HG02571 (cell line): ENCODE results near the gene ETFA.

Experiments
- ATAC-seq: cut with Tn5 transposase; IDR thresholded peaks from one replicate; pipeline ENCODE4 v1.9.1; 2021; ENCODE audit warnings: mild to moderate bottlenecking, moderate library complexity; ENCODE audit not compliant: unreplicated experiment

The ETFA gene

DNA sequence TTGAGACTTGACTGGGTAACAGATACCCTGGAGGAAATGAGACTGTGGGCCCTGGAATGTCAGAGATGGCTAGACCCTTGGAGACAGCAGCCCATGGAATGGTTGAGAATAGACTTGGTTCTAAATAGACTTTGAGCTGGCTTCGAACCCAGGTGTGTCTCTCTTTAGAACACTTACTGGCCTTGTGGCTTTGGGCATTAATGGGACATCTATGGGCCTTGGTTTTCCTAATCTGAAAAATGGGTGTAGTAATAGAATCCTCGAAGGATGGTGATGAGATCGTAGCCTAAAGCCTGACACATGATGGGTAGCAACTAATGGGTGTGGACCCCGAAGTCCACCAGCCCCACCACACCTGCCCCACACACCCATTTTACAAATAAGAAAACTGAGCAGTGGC, 132.2 kb downstream of the ETFA start:
- ATAC-seq, result no peak

DNA sequence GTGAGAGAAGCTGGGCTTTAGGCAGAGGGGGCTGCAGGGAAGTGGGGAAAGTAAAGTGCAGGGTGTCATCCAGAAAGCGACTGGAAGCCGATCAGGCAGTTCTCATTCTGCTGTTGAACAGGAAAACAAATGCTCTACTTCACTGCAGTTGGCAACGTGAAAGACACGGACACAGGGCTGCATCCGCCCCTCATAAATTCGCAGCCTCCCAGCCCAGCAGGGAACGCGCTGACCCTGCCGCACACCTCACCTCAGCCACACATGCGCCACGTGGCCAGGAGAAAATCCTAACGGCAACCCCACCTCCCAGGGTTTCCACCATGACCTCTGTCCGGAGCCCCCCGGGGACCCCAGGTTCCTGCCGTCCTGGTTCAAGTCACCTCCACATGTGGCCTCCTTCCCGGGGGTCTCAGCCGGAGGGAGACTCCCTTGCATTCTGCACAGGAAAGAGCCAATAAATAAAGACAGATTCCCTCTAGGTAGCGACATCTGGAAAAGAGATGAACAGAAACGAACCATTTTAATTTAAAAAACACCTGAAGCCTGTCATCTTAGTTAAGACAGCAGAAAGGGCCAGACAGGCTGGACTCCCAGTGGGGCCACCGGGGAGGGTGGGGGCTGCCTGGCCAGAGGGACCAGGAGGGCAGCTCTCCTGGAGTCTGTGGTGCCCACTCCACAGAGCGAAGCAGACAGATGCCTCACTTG, 132.8 kb downstream of the ETFA start:
- ATAC-seq, result no peak

DNA sequence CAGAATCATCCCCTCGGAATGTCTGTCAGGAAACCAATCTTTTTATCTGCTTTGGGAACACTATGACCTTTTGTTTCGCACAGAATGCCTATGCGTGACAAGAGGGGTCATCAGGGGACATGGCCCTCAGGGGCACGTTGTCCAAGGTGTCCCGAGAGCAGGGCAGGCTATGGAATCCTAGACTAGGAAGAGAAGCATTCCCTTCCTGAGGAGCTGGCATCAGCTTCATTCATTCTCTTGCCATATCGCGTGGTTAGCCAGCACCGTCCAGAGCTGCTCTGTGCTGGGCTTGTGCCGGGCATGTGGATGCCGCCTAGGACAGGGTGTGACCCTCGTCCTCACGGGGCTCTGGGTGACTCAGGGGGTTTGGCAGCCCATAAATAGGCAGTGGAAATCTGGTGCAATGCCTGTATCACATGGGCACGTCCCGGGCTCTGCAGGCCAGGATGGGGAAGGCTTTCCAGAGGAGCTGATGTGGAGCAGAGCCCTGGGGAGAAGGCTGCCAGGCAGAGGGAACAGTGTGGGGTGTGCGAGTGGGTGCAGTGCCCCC, 133.7 kb downstream of the ETFA start:
- ATAC-seq, result no peak

DNA sequence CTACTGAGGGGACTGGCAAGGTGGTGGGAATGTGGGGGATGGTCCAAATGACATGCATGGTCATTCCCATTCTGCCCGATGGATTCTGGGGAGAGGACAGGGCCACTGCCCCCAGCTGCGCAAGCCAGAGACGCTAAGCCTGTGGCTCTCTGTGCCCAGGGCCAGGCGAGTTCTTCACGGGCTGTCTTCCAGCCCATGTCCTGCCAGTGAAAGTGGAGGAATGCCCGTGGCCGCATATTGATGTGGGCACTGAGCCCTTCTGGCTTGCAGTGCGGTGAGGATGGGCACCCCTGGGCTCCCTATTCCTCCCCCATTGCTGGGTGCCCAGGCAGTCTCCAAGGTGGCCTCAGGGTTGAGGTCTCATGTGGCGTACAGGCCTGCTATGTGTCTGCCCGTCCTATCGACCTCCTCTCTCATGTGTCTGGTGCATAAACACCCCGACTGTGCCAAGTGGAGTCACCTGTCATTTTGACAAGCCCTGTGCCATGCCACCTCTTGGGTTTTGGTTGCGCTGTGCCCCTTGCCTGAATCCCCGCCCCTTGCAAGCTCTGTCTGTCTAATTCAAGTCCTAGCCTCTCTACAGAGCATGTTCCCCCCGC, 134.7 kb downstream of the ETFA start:
- no peak for ATAC-seq

DNA sequence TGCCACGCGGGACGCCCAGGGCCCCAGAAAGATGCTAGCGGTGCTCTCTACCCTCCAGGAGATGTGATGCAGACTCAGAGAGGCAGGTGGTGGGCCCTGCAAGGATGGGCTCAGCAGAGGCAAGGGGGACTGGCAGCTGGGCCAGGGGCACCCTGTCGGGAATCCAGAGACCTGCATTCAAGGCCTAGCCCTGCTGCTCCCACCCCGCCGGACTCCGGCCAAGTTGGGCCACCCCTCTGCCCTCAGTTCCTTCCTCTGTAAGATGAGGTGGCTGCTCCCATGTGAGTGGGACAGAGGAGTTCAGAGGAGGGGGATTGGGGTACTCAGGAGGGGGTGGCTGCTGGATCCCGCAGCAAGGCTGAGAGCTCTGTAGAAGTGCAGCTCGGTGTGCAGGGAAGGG, 135.2 kb downstream of the ETFA start:
- no peak for ATAC-seq

DNA sequence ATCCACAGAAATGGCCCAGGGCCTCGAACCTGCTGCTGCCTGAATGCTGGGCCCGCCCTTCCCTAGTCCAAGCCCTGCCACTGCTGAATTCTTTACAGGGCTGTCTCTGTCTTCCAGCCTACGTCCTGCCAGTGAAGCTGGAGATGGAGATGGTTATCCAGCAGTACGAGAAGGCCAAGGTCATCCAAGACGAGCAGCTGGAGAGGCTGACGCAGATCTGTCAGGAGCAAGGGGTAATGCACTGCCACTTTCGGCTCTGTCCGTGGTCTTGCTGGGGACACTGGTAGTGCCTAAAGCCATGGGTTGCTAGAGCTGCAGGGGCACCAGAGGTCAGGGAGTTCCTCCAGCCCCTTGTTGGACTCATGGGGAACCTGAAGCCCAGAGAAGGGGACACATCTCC, 135.8 kb downstream of the ETFA start:
- ATAC-seq, result no peak

DNA sequence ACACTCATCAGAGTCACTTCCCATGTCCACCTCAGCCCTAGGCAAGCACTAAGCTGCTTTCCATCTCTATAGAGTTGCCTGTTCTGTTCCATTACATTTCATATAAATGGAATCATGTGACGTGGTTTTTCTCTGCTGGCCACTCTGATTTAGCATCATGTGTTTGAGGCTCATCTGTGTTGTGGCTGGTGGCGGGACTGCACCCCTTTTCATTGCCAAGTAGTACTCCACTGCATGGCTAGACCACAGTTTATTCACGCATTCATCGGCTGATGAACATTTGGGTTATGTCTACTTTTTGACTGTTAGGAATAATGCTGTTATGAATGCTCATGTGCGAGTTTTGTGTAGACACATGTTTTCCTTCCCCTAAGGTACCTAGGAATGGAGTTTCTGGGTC, 136.6 kb downstream of the ETFA start:
- ATAC-seq, result no peak

DNA sequence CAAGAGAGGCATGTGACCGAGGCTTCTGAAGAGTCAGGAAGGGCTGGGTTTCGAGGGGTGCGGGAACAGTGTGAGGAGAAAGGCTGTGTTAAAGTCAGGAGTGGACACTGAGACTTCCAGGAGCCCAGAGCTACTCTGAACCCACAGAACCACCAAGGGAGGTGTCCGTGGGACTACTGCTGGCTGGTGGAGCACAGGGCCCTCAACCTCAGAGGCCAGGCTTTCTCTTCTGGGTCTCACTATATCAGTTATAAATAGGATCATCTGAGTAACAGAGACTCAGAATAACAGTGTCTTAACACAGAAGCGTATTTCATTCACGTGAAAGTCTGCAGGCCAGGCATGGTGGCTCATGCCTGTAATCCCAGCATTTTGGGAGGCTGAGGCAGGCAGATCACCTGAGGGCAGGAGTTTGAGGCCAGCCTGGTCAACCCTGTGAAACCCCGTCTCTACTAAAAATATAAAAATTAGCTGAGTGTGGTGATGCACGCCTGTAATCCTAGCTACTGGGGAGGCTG, 137.9 kb downstream of the ETFA start:
- ATAC-seq, result no peak

DNA sequence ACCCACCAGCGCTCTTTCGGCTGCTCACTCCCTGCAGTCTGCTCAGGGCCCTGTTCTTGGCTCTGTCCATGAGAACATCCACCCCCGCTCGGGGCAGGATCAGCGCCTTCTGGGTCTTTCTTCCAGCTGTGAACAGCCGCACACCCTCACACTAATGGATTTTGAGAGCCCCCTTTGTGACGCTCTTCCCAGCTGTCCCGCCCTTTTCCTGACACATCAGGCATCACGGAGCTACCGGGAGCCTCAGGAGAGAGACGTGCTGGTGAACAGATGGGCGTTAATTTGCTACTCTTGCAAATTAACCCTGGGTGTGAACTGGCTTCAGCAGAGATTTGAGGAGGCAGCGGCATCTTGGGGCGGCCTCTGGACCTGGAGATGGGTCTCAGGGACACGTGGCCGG, 138.5 kb downstream of the ETFA start:
- no peak for ATAC-seq

DNA sequence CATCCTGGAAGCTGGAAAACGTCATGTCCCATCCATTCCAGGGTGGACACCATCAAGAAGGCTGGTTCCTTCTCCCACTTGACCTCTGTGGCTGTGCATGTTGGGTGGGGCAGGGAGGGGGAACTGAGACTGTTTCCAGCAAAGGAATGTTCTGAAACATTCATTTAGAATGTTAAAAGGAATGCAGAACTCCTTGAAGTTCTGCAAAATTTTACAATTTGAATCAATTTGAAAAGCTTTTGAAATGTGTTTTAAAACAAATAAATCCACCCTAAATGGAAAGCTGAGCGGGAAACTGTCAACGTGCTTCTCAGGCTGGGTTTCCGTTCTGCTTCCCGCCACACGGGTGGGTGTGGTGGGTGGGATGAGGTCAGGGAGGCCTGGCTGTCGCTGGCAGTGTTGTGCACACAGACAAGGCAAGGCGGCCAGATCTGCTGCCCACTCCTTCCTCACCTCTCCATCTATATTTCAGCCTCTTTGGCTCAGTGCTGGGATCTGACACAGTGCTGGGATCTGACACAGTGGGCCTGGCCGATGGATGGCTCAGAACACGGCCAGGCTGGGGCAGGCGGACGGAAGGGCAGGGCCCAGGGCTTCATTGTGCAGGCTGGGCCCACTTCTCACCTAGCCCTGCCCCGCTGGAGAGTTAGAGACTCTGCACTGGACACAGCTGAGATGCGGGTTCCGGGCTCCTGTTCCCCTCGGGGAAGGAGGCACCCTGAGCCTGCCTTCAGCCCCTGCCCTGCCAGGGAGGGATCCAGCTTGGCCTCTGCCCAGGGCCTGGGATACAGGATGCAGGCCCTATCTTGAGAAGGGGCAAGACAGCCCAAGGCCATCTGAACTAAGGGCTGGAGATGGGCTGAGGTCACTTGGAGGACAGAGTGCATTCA, 141.1 kb downstream of the ETFA start:
- ATAC-seq, result no peak

DNA sequence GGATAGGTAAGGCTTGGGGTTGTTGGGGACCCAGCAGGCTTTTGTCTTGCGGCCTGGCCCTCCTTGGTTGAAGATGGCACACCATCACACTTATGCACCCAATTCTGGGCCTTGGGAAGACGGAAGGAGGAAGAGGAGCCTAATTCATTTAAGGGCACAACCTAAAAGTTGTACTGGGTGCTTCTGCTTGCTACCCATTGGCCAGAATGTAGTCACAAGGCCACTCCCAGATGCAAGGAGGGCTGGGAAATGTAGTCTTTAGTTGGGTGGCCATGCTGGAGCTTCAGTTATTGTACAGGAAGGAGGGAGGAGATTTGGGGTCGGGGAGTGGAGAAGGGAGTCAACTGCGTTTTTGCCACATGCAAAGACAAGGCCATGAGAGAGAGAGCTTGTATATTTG, 142.3 kb downstream of the ETFA start:
- ATAC-seq, result no peak

DNA sequence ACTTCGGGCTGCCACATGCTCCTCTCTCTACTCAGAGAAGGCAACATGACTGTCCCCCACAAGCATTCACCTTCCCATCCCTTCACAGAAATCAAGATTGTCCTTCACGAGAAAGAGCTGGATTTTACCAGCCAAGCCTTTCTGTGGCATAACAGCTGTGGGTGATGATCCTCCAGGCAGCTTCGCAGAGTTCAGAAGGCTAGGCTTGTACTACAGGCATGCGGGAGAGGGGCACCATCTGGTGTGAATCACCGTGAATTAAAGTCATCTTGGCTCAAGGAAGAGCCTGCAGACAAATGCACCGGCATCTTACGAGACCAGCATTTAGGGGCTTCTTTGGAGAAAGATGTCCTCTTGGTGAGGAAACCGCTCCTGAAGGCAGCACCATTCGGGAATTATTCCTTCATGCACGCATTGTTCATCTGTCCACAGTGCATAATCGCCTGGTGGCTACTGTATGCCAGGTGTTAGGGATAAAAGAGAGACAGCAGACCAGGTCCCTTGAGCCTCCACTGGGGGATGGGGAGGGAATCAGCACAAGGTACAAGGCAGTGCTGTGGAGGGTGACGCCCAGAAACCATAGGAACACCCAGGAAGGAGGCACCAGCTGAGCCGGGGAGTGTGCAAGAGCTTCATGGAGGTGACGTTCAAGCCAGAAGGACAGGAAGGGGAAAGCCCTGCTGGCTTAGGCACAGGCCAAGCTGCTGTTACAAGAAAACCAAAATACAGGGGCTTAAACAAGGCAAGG, 142.9 kb downstream of the ETFA start:
- no peak for ATAC-seq

DNA sequence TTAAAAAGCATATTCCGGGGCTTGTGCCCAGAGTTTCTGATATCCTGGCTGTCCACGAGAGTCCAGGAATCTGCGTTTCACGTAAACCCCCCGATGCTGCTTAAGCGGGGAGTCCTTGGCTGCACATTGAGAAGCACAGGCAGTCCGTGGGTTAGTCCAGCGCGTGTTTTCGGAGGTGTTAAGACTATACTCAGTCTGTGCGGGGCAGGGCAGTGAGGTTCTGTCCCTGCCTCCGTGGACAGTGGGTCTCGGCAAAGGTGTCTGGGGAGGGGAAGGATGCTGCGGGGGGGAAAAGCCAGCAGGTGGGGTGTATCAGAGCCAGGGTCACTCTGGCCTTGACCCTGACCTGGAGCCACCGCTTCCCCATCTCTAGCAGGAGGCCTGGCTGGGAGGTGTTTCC, 145.3 kb downstream of the ETFA start:
- no peak for ATAC-seq
